CD4-positive, alpha-beta T cell treated with Interleukin-21 for 1 hour (primary cell): ENCODE data around the gene SSH3.

ENCODE experiments used
- DNase-seq: peaks from one replicate; pipeline ENCODE4 v3.0.0-alpha.2; 2020

Gene SSH3

GRCh38 chr11:67268962-67269268 lies 34.4 kb upstream of the SSH3 start:
- no peak for DNase-seq

DNA sequence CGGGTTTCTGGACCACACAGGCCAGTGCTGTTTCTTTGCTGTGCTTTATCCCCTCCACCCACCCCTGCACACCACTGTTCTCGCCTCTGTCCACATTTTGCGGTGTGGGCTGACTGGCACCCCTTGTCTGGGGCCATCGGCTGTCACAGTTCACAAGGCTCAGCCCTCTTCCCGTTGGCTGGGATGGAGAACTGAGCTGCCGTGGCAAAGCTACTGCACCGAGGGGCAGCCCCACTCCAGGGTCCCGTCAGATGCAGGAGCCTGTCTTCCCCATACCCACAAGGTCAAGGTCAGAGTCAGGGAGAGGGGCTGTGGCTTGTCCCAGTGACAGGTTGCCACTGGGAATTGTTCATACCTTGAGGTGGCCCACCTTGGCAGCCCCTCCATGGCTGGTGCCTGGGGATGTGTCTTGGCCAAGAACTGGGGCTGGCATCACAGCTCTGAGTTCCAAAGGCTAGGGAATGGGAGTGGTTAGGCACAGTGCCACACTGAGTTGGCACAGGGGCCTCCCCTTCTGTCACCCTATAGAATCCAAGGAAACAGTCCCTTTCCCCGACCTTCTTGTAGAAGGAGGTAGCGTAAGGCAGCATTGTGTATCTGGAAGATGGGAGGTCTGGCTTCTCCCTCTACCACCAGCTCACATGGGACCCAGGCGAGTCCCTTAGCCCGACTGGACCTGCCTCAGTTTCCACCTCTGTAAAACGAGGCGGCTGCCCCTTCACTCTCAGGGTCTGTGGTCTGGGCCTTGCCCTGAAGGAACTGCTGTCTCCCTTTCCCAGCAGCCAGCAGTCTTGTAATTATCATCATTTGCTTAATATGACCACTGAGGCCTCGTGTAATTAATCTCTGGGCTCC lies 33.7 kb upstream of the SSH3 start:
- DNase-seq = no peak

GRCh38 chr11:67270256-67271204 lies 32.8 kb upstream of the SSH3 start:
- DNase-seq = no peak

DNA sequence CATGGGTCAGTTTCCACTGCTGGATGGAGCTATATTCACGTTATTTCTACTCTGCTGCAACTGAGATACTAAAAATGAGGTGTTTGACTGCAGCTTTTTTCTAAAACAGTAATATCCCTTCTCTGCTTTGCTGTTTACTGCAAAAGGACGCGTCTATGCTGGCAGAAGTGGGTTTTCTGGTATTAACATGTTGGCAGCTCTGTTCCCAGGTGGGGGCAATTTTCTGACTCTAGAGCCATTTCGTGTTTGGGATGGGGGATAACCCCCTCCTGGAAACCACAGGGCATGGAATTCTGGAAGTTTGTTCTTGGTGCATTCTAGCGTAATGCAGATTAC lies 32.2 kb upstream of the SSH3 start:
- DNase-seq = no peak

GRCh38 chr11:67271541-67272284 lies 31.6 kb upstream of the SSH3 start:
- DNase-seq = peak; percentile 72

- DNase-seq = no peak
Measured at GRCh38 chr11:67272327-67273259, 30.7 kb upstream of the SSH3 start.

- no peak for DNase-seq
Measured at GRCh38 chr11:67273260-67273990, 29.9 kb upstream of the SSH3 start.

DNA sequence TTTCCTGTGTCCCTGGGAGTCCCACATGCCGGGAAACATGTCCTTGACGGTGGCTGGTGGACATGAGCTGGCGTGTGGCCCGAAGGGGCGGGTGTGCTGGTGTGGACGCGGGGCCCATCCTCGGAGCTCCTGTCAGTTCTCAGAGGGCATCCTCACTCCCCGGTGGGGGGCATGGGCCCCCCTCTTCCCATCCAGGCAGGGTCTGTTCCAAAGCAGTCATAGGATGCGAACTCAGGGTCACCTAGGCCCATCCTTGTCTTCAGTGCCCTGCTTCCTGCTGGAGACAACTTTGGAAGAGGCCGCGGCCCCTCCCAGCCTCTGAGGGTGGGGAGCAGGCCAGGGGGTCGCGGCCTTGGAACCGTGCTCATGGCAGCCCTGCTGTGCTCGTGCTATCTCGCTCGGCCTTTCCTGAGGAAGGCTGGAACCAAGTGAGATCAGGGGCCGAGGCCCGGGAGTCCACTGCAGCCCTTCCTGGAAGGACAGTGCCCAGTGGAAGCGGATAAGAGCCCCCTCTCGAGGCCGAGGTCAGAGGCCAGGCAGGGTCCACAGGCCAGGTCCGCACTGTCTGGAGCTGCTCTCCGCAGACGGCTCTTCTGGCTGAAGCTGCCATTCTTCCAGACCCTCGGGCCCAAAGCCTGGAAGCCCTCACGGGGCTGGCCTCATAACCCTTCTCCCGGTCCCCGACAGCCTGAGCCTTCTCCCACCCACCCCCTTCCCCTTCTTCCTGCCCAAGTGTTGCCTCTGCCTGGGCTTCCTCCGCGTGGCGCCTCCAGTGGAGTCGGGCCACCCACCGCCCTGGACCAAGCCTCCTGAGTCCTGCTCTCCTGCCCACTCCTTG lies 28.3 kb upstream of the SSH3 start:
- no peak for DNase-seq

GRCh38 chr11:67275606-67276409 lies 27.5 kb upstream of the SSH3 start:
- DNase-seq = no peak

GRCh38 chr11:67276781-67277230 lies 26.5 kb upstream of the SSH3 start:
- peak; percentile 50 for DNase-seq

GRCh38 chr11:67277231-67277961 lies 25.9 kb upstream of the SSH3 start:
- peak; percentile 94 for DNase-seq

GRCh38 chr11:67278135-67278938 lies 25.0 kb upstream of the SSH3 start:
- DNase-seq = no peak

- DNase-seq = no peak
Measured at GRCh38 chr11:67278939-67279588, 24.3 kb upstream of the SSH3 start.

GRCh38 chr11:67279589-67280340 lies 23.6 kb upstream of the SSH3 start:
- no peak for DNase-seq

DNA sequence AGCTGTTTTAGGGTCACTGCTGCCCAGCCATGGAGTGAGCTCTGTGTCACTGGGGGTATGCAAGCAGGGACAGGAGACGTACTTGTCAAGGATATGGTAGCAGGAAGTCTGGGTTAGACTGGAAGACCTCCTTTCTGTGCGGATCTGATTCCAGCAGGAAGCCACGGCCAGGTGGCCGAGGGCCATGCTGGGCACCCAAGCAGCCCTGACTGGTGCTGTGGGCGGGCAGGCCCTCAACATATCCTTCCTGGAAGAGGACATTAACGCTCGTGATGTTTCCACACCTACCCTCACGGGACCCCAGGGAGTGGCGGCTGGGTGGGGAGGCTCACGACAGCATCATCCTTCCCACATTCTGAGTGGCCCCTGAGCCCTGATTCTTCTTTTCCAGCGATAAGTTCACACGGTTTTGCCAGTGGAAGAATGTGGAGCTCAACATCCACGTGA lies 23.0 kb upstream of the SSH3 start:
- no peak for DNase-seq

DNA sequence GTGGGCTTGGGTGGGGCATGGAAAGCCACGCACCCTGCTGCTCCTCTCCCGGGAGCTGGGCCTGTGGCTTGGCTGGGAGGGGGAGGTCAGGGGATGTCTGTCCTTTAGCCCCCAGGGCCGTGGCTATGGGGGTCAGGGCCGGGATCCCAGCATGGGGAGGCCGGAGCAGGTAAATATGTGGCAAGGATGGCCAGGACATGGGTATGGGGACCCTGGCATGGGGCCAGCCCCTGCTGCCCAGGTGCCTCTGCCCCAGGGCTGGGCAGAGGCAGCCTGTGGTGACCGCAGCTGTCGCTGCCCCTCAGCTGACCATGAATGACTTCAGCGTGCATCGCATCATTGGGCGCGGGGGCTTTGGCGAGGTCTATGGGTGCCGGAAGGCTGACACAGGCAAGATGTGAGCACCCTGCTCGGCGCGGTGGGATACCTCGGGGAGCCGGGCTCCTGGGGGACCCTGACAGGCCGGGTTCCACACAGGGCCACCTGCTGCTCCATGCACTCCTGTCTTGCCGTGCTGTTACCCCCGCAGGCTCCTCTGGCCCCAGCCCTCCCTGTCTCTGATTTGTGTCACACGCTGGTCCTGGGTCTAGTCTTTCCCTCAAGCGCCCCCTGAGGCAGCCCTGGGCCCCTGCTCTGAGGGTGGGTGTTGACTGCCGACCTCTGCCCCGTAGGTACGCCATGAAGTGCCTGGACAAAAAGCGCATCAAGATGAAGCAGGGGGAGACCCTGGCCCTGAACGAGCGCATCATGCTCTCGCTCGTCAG lies 22.4 kb upstream of the SSH3 start:
- DNase-seq = no peak
